Vagina (tissue), 2 donors: ENCODE measurements around the gene EME1.

Experiments
- CTCF ChIP-seq, 3 experiments: fragments of 450-650 bp in 2 of 3; fragments of 200-600 bp in 1 of 3; sonication (generic) in 1 of 3; IDR thresholded peaks; one replicate each; pipeline ENCODE4 v1.5.1; 2017 to 2019; ENCODE audit warnings: antibody characterized with exemption in 3 of 3, mild to moderate bottlenecking in 2 of 3, moderate library complexity in 2 of 3
- POLR2A ChIP-seq, 2 donors: fragments of 450-650 bp; IDR thresholded peaks; one replicate each; pipeline ENCODE4 v1.6.1; 2017; ENCODE audit warnings: antibody characterized with exemption in 2 of 2, mild to moderate bottlenecking in 2 of 2, moderate library complexity in 2 of 2
- POLR2AphosphoS5 ChIP-seq, 2 donors: sonication (generic); formaldehyde crosslinking; IDR thresholded peaks; one replicate each; pipeline ENCODE4 v1.9.0; 2017; ENCODE audit warnings: antibody characterized with exemption in 2 of 2, mild to moderate bottlenecking in 2 of 2, low read depth in 1 of 2; ENCODE audit not compliant: insufficient read depth in 1 of 2

- no peak for TF ChIP-seq CTCF (IDR thresholded peaks at IDR 0.05)
- TF ChIP-seq POLR2A (IDR thresholded peaks at IDR 0.05): no peak
- no peak for TF ChIP-seq POLR2AphosphoS5 (IDR thresholded peaks at IDR 0.05; ENCODE audit: insufficient read depth in 1 of 2, low read depth in 1 of 2)
These were observed 13.5 kb downstream of the EME1 start for GRCh38 chr17:50386510-50386909.
